ENCODE results near the gene VSTM2B. TPM values are rescaled to one million over a fixed set of nuclear protein-coding genes. Genes with fewer than 3 reads are reported as not detected.

Gene VSTM2B
- total and polyA plus RNA-seq, 7 experiments from 2014 or later = 0.24 TPM; not detected in 6

- H3K36me3 ChIP-seq (ENCODE audit: control insufficient read depth in 2 of 3, insufficient read depth in 3 of 3, low read length in 3 of 3) = no peaks in the 10 kb centered on the region
- Mint-ChIP-seq H3K36me3 (no peaks in the 10 kb centered on the region), H3K9me3 (peaks cover 0 to 6% (median 0%) of the 10 kb centered on the region in 11 donors), H3K4me1 (no peaks in the 10 kb centered on the region), H3K27me3 (peaks cover 0 to 62% (median 44%) of the 10 kb centered on the region in 5 donors), H3K4me3 (no peak overlapping the region), H3K27ac (no peak overlapping the region)
- no peak overlapping the region for H3K27ac ChIP-seq (ENCODE audit: low read depth, low read length)
- H3K27me3 ChIP-seq (ENCODE audit: control insufficient read depth in 2 of 2, insufficient read depth in 2 of 2, low read length in 2 of 2) = no peaks in the 10 kb centered on the region
- no peaks in the 10 kb centered on the region for H3K9me3 ChIP-seq (ENCODE audit: control insufficient read depth in 2 of 3, low read length in 3 of 3)
- no peak for DNase-seq
- ChIA-PET CTCF (no interaction called here), POLR2A (no interaction called here)
- no peak overlapping the region for H3K4me3 ChIP-seq (ENCODE audit: low read length)
- no peaks in the 10 kb centered on the region for H3K4me1 ChIP-seq (ENCODE audit: control insufficient read depth in 2 of 2, insufficient read depth in 2 of 2, low read length in 2 of 2)
- intact Hi-C loops (cut with micrococcal nuclease) = no loop called here
- no peak for ATAC-seq
Observed at GRCh38 chr19:29507081-29507860, 18.5 kb upstream of the VSTM2B start.

DNA sequence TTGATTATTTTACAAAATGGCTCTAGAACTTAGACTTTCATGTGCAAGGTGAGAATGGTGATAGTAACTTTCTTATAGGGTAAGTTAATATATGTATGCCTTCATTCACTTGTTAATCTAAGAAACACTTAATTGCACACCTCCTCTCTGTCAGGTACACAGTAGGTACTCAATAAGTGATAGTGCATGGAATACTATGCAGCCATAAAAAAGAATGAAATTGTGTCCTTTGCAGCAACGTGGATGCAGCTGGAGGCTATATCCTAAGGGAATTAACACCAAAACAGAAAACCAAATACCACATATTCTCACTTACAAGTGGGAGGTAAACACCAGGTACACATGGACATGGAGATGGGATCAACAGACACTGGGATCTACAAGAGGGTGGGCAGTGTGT, 17.6 kb upstream of the VSTM2B start:
- CTCF ChIA-PET = no interaction called here
- Histone ChIP-seq H3K36me3 (ENCODE audit: control insufficient read depth in 2 of 3, insufficient read depth in 3 of 3, low read length in 3 of 3) (no peaks in the 10 kb centered on the region), H3K27me3 (ENCODE audit: control insufficient read depth in 2 of 2, insufficient read depth in 2 of 2, low read length in 2 of 2) (no peaks in the 10 kb centered on the region), H3K4me3 (ENCODE audit: low read length) (no peak overlapping the region), H3K27ac (ENCODE audit: low read depth, low read length) (no peak overlapping the region), H3K4me1 (ENCODE audit: control insufficient read depth in 2 of 2, insufficient read depth in 2 of 2, low read length in 2 of 2) (no peaks in the 10 kb centered on the region), H3K9me3 (ENCODE audit: control insufficient read depth in 2 of 3, low read length in 3 of 3) (no peaks in the 10 kb centered on the region)
- H3K4me1 Mint-ChIP-seq = no peaks in the 10 kb centered on the region
- ATAC-seq (no peak), DNase-seq (no peak)
- no peaks in the 10 kb centered on the region for H3K36me3 Mint-ChIP-seq
- POLR2A ChIA-PET = no interaction called here
- peaks cover 0 to 69% (median 39%) of the 10 kb centered on the region in 5 donors for H3K27me3 Mint-ChIP-seq
- H3K9me3 Mint-ChIP-seq = peaks cover 0 to 6% (median 0%) of the 10 kb centered on the region in 11 donors
- no peak overlapping the region for H3K4me3 Mint-ChIP-seq
- intact Hi-C loops (cut with micrococcal nuclease) = no loop called here
- H3K27ac Mint-ChIP-seq = no peak overlapping the region

GRCh38 chr19:29509456-29509855, 16.3 kb upstream of the VSTM2B start:
- intact Hi-C loops (cut with micrococcal nuclease) = no loop called here
- no peaks in the 10 kb centered on the region for H3K4me1 Mint-ChIP-seq
- H3K9me3 ChIP-seq (ENCODE audit: control insufficient read depth in 2 of 3, low read length in 3 of 3) = no peaks in the 10 kb centered on the region
- H3K9me3 Mint-ChIP-seq = peaks cover 0 to 6% (median 0%) of the 10 kb centered on the region in 11 donors
- no peak overlapping the region for H3K4me3 ChIP-seq (ENCODE audit: low read length)
- no peaks in the 10 kb centered on the region for H3K36me3 ChIP-seq (ENCODE audit: control insufficient read depth in 2 of 3, insufficient read depth in 3 of 3, low read length in 3 of 3)
- DNase-seq (no peak), ATAC-seq (no peak)
- CTCF ChIA-PET = no interaction called here
- POLR2A ChIA-PET = no interaction called here
- no peaks in the 10 kb centered on the region for H3K36me3 Mint-ChIP-seq
- no peak overlapping the region for H3K27ac ChIP-seq (ENCODE audit: low read depth, low read length)
- no peak overlapping the region for H3K27ac Mint-ChIP-seq
- H3K27me3 Mint-ChIP-seq = peaks cover 0 to 61% (median 39%) of the 10 kb centered on the region in 5 donors
- H3K27me3 ChIP-seq (ENCODE audit: control insufficient read depth in 2 of 2, insufficient read depth in 2 of 2, low read length in 2 of 2) = no peaks in the 10 kb centered on the region
- H3K4me3 Mint-ChIP-seq = no peak overlapping the region
- H3K4me1 ChIP-seq (ENCODE audit: control insufficient read depth in 2 of 2, insufficient read depth in 2 of 2, low read length in 2 of 2) = no peaks in the 10 kb centered on the region

- ATAC-seq (no peak), DNase-seq (no peak)
- H3K9me3 Mint-ChIP-seq = peaks cover 0 to 6% (median 0%) of the 10 kb centered on the region in 11 donors
- no peak overlapping the region for H3K4me3 Mint-ChIP-seq
- no peaks in the 10 kb centered on the region for H3K9me3 ChIP-seq (ENCODE audit: control insufficient read depth in 2 of 3, low read length in 3 of 3)
- no peaks in the 10 kb centered on the region for H3K27me3 ChIP-seq (ENCODE audit: control insufficient read depth in 2 of 2, insufficient read depth in 2 of 2, low read length in 2 of 2)
- no peak overlapping the region for H3K27ac ChIP-seq (ENCODE audit: low read depth, low read length)
- H3K4me3 ChIP-seq (ENCODE audit: low read length) = no peak overlapping the region
- H3K27me3 Mint-ChIP-seq = peaks cover 0 to 62% (median 39%) of the 10 kb centered on the region in 5 donors
- ChIA-PET CTCF (no interaction called here), POLR2A (no interaction called here)
- H3K4me1 Mint-ChIP-seq = no peaks in the 10 kb centered on the region
- intact Hi-C loops (cut with micrococcal nuclease) = no loop called here
- H3K4me1 ChIP-seq (ENCODE audit: control insufficient read depth in 2 of 2, insufficient read depth in 2 of 2, low read length in 2 of 2) = no peaks in the 10 kb centered on the region
- no peaks in the 10 kb centered on the region for H3K36me3 ChIP-seq (ENCODE audit: control insufficient read depth in 2 of 3, insufficient read depth in 3 of 3, low read length in 3 of 3)
- H3K27ac Mint-ChIP-seq = no peak overlapping the region
- no peaks in the 10 kb centered on the region for H3K36me3 Mint-ChIP-seq
Observed at GRCh38 chr19:29510701-29511265, 15.0 kb upstream of the VSTM2B start.

DNA sequence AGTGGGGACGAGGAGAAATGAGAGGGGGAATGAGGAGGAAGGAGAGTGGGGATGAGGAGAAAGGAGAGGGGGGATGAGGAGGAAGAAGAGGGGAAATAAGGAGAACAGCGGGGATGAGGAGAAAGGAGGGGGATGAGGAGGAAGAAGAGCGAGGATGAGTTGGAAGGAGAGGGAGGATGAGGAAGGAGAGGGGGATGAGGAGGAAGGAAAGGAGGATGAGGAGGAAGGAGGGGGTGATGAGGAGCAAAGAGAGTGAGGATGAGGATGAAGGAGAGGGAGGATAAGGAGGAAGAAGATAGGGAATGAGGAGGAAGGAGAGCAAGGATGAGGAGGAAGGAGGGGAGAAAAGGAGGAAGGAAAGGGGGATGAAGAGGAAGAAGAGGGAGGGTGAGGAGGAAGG, 14.0 kb upstream of the VSTM2B start:
- no peaks in the 10 kb centered on the region for H3K36me3 Mint-ChIP-seq
- no peak overlapping the region for H3K27ac ChIP-seq (ENCODE audit: low read depth, low read length)
- POLR2A ChIA-PET = no interaction called here
- no peak overlapping the region for H3K27ac Mint-ChIP-seq
- peaks cover 0 to 59% (median 39%) of the 10 kb centered on the region in 5 donors for H3K27me3 Mint-ChIP-seq
- no peaks in the 10 kb centered on the region for H3K4me1 Mint-ChIP-seq
- no peak for DNase-seq
- no peak overlapping the region for H3K4me3 Mint-ChIP-seq
- H3K4me3 ChIP-seq (ENCODE audit: low read length) = no peak overlapping the region
- no peaks in the 10 kb centered on the region for H3K4me1 ChIP-seq (ENCODE audit: control insufficient read depth in 2 of 2, insufficient read depth in 2 of 2, low read length in 2 of 2)
- no peaks in the 10 kb centered on the region for H3K27me3 ChIP-seq (ENCODE audit: control insufficient read depth in 2 of 2, insufficient read depth in 2 of 2, low read length in 2 of 2)
- peaks cover 0 to 6% (median 0%) of the 10 kb centered on the region in 11 donors for H3K9me3 Mint-ChIP-seq
- CTCF ChIA-PET = no interaction called here
- intact Hi-C loops (cut with micrococcal nuclease) = no loop called here
- no peaks in the 10 kb centered on the region for H3K36me3 ChIP-seq (ENCODE audit: control insufficient read depth in 2 of 3, insufficient read depth in 3 of 3, low read length in 3 of 3)
- H3K9me3 ChIP-seq (ENCODE audit: control insufficient read depth in 2 of 3, low read length in 3 of 3) = no peaks in the 10 kb centered on the region
- ATAC-seq = no peak

DNA sequence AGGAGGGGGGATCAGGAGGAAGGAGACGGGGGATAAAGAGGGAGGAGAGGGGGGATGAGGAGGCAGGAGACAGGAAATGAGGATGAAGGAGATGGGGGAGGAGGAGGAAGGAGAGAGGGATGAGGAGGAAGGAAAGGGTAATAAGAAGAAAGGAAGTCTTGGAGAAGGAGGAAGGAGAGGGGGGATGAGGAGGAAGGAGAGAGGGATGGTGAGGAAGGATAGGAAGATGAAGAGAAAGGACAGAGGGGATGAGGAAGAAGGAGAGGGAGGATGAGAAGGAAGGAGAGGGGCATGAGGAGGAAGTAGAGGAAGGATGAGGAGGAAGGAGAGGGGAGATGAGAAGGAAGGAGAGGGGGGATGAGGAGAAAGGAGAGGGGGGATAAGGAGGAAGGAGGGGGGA, 13.0 kb upstream of the VSTM2B start:
- peaks cover 0 to 59% (median 39%) of the 10 kb centered on the region in 5 donors for H3K27me3 Mint-ChIP-seq
- no peaks in the 10 kb centered on the region for H3K27me3 ChIP-seq (ENCODE audit: control insufficient read depth in 2 of 2, insufficient read depth in 2 of 2, low read length in 2 of 2)
- intact Hi-C loops (cut with micrococcal nuclease) = no loop called here
- no peaks in the 10 kb centered on the region for H3K36me3 Mint-ChIP-seq
- H3K9me3 Mint-ChIP-seq = peaks cover 0 to 6% (median 0%) of the 10 kb centered on the region in 11 donors
- no peaks in the 10 kb centered on the region for H3K36me3 ChIP-seq (ENCODE audit: control insufficient read depth in 2 of 3, insufficient read depth in 3 of 3, low read length in 3 of 3)
- H3K27ac Mint-ChIP-seq = no peak overlapping the region
- POLR2A ChIA-PET = no interaction called here
- no peaks in the 10 kb centered on the region for H3K4me1 ChIP-seq (ENCODE audit: control insufficient read depth in 2 of 2, insufficient read depth in 2 of 2, low read length in 2 of 2)
- H3K9me3 ChIP-seq (ENCODE audit: control insufficient read depth in 2 of 3, low read length in 3 of 3) = no peaks in the 10 kb centered on the region
- no peaks in the 10 kb centered on the region for H3K4me1 Mint-ChIP-seq
- H3K4me3 ChIP-seq (ENCODE audit: low read length) = no peak overlapping the region
- no peak for ATAC-seq
- H3K4me3 Mint-ChIP-seq = no peak overlapping the region
- H3K27ac ChIP-seq (ENCODE audit: low read depth, low read length) = no peak overlapping the region
- no peak for DNase-seq
- CTCF ChIA-PET = no interaction called here

All from naive thymus-derived CD4-positive, alpha-beta T cell (primary cell).